ENCODE measurements around the gene NT5DC3. TPM values are rescaled to one million over a fixed set of nuclear protein-coding genes. Genes with fewer than 3 reads are reported as not detected.
"Not testable (repeated sequence)": the region's sequence is repeated elsewhere in the genome, so short reads cannot be mapped to it uniquely, and the experiment has no call there.

The NT5DC3 gene
- total RNA-seq, 1 experiment from 2014 or later = 15.4 TPM

DNA sequence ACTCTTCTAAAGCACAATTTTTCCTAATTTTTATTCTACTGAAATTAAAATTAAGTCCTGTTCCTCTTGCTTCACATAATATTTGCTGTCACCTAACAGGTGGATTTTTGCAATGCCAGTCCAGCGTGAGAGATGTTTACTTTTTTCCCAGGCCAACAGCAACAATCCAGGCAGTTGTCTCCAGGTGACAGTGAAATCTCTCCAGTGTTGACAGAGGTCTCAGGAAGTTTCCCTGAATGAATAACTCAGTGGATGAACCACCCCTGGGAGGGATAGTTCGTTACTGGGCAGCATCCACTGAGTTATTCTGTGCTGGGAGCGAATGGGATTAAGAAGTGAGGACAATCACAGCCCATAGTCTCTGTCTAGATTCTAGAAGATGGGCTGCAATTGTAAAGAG lies 7.1 kb upstream of the NT5DC3 start:
- no peak overlapping the region for H3K4me3 ChIP-seq
- no peaks in the 10 kb centered on the region for H3K27me3 ChIP-seq (replicated peaks)
- H3K27ac ChIP-seq = no peak overlapping the region
- no peaks in the 10 kb centered on the region for H3K36me3 ChIP-seq
- no peak for DNase-seq (ENCODE audit: low read depth in 1 of 2, low spot score in 2 of 2)
- H3K9me3 ChIP-seq (replicated peaks) = no peaks in the 10 kb centered on the region
- H3K4me1 ChIP-seq (replicated peaks) = peaks cover 23% of the 10 kb centered on the region

DNA sequence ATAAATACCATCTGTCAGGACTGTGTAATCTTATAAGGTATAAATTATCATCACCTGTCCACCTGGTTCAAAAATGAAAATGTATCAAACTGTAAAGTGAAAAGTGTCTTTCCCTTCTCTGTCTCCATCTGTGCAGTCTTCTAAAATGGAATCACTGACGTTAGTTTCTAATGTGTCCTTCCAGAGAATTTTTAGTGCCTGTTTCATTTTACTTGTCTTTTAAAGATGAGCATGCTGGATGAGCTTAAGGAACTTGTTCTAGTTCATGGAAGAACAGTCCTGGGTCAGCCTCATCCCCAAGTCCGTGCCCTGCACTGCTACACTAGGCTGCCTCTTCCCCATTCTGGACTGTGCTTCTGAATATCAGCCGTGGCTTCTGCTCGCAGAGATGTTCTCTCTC lies 5.4 kb upstream of the NT5DC3 start:
- Histone ChIP-seq H3K4me3 (no peak overlapping the region), H3K9me3 (replicated peaks) (no peaks in the 10 kb centered on the region), H3K27ac (no peak overlapping the region), H3K4me1 (replicated peaks) (peaks cover 21% of the 10 kb centered on the region), H3K27me3 (replicated peaks) (no peaks in the 10 kb centered on the region), H3K36me3 (no peaks in the 10 kb centered on the region)
- DNase-seq (ENCODE audit: low read depth in 1 of 2, low spot score in 2 of 2) = no peak

DNA sequence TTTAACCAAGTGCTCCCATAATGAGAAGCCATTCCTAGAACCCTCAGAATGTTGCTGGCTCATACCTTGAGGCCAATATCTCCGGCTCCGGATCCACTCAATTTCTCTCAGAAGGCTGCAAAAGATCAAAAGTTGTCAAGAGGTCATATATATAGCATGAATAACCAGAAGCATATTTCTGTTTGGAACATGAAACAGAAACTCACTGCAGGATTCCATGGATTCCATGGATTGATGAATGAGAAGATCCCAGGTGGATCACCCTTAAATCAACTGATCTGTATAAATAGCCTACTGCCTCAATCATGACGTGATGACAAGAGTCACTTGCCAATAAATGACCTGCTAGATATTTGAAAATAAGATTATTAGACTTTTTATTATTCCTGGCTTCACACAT lies 3.3 kb upstream of the NT5DC3 start:
- no peak overlapping the region for H3K4me3 ChIP-seq
- H3K27ac ChIP-seq = no peak overlapping the region
- peaks cover 3% of the 10 kb centered on the region; the same call in 1 of the 2 replicates for H3K9me3 ChIP-seq (replicated peaks)
- DNase-seq (ENCODE audit: low read depth in 1 of 2, low spot score in 2 of 2) = no peak
- peaks cover 5% of the 10 kb centered on the region for H3K36me3 ChIP-seq
- peaks cover 21% of the 10 kb centered on the region for H3K4me1 ChIP-seq (replicated peaks)
- no peaks in the 10 kb centered on the region for H3K27me3 ChIP-seq (replicated peaks)

DNA sequence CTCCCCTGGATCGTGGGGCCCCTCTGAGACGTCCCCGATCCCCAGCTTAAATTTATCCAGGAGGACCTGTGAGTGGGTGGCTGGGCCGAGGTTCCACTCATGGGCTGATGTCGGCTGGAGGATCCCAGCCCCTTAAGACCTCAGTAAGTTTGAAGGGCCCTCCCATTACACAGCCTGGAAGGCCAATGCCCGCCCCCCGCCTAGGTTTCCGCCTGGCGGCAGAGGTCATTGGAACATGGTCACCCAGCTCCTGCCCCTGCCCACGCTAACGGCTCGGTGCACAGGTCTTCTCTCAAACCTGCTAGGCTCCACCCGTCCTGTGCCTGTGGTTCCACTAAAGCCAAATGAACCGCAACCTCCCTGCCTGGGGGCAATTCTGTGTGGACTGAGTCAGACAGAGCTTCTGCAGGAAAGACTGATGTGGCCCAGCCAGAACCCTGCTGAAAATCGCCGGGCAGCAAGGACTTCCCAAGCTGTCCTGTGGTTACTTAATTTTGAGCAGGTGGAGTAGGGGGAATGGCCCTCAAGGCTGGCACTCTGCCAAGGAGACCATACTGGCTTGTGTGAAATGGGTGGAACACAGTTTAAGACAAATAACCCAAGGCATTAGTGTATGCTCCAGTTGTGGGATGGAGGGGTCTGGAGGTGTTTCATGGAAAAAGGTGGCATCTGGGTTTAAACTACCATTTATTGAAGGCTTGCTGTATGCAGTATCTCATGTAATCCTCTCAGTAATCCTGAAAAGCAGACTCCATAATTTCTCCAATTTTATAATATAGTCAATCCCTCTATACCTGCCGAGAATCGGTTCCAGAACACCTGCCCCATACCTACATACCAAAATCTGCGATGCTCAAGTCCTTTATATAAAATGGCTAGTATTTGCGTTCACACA lies 903 bp upstream of the NT5DC3 start:
- Histone ChIP-seq H3K27me3 (replicated peaks) (no peaks in the 10 kb centered on the region), H3K4me1 (replicated peaks) (peaks cover 30% of the 10 kb centered on the region), H3K9me3 (replicated peaks) (peaks cover 3% of the 10 kb centered on the region; the same call in 1 of the 2 replicates), H3K27ac (peak overlapping the region; percentile 83), H3K36me3 (peaks cover 5% of the 10 kb centered on the region), H3K4me3 (peak overlapping the region; percentile 99)
- peak; percentile 86 to 93 for DNase-seq (ENCODE audit: low read depth in 1 of 2, low spot score in 2 of 2)

DNA sequence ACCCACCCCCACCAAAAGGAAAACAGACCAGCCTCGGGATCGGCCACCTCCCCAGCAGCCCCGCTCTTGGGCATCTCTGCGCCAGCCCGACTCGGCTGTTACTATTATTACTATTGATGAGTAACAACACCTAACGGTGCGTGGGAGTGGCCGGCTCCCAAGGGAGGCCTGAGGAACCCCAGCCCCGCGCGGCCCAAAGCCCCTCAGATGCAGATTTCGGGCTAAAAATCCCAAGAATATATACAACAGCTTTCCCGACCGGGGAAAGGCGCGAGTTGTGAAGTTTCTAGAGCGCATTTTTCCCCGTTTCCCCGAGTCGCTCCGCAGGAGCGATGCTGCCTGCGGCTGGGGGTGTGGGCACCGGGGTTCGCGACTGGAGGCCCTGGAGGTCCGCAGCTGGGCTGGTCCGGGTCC lies 565 bp downstream of the NT5DC3 start:
- peak overlapping the region; percentile 99 for H3K4me3 ChIP-seq
- H3K27ac ChIP-seq = peak overlapping the region; percentile 26
- H3K9me3 ChIP-seq (replicated peaks) = peaks cover 3% of the 10 kb centered on the region; the same call in 1 of the 2 replicates
- H3K36me3 ChIP-seq = peaks cover 7% of the 10 kb centered on the region
- DNase-seq (ENCODE audit: low read depth in 1 of 2, low spot score in 2 of 2) = peak in 1 of 2 experiments; percentile 43
- H3K27me3 ChIP-seq (replicated peaks) = no peaks in the 10 kb centered on the region
- H3K4me1 ChIP-seq (replicated peaks) = peaks cover 30% of the 10 kb centered on the region

DNA sequence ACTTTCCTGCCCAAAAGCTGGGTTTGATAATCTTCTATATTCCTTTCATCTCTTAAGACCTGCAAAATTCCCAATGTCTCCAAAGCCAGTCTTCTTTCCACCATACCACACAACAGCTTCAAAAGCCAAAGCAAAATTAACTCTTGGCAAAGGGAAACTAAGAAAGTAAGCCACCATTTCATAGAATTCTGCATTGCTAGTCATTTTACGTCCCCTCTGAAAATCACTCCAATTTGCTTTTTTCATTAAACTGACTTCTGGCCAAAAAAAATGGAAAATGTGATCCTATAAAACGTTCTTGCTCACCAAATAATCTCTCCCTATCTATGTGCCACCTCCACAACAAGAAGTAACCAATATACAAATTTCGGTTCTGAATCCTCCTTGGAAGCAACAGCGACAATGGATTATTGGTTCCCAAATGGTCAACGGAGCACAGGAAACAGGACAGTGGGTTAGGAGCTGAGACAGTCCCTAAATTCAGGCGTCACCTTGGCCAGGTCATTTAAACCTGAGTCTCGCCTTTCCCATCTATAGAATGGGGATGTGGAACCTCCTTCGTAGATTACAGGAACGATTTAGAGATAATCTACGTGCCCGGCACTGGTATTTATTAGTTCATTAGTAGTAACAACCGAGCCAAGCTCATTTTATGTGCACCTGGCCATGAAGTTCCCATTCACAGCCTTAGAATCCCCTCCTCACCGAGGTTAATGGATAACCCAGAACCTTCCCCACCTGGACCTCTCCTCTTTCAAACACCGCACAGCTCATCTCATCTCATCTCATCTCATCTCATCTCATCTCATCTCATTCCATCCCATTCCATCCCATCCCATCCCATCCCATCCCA lies 1.2 kb downstream of the NT5DC3 start:
- DNase-seq (ENCODE audit: low read depth in 1 of 2, low spot score in 2 of 2) = no peak
- H3K27ac ChIP-seq = no peak overlapping the region
- peak overlapping the region; percentile 99 for H3K4me3 ChIP-seq
- peaks cover 3% of the 10 kb centered on the region; the same call in 1 of the 2 replicates for H3K9me3 ChIP-seq (replicated peaks)
- H3K4me1 ChIP-seq (replicated peaks) = peaks cover 30% of the 10 kb centered on the region
- no peaks in the 10 kb centered on the region for H3K27me3 ChIP-seq (replicated peaks)
- H3K36me3 ChIP-seq = peaks cover 9% of the 10 kb centered on the region

DNA sequence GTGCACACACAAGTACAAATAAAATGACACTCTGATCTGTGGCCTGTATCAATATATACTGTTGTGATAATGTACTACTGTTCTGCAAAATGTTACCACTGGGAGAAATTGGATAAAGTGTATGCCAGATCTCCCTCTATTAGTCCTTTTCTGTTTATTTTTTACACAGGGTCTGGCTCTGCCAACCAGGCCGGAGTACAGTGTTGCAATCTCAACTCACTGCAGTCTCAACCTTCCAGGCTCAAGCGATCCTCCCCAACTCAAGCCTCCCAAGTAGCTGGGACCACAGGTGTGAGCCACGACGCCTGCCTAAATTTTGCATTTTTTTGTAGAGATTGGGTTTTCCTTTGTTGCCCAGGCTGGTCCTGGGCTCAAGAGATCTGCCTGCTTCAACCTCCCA lies 1.9 kb downstream of the NT5DC3 start:
- Histone ChIP-seq H3K9me3 (replicated peaks) (peaks cover 3% of the 10 kb centered on the region; the same call in 1 of the 2 replicates), H3K27me3 (replicated peaks) (no peaks in the 10 kb centered on the region), H3K4me1 (replicated peaks) (peaks cover 32% of the 10 kb centered on the region), H3K27ac (no peak overlapping the region), H3K36me3 (peaks cover 9% of the 10 kb centered on the region), H3K4me3 (no peak overlapping the region)
- DNase-seq (ENCODE audit: low read depth in 1 of 2, low spot score in 2 of 2) = no peak

DNA sequence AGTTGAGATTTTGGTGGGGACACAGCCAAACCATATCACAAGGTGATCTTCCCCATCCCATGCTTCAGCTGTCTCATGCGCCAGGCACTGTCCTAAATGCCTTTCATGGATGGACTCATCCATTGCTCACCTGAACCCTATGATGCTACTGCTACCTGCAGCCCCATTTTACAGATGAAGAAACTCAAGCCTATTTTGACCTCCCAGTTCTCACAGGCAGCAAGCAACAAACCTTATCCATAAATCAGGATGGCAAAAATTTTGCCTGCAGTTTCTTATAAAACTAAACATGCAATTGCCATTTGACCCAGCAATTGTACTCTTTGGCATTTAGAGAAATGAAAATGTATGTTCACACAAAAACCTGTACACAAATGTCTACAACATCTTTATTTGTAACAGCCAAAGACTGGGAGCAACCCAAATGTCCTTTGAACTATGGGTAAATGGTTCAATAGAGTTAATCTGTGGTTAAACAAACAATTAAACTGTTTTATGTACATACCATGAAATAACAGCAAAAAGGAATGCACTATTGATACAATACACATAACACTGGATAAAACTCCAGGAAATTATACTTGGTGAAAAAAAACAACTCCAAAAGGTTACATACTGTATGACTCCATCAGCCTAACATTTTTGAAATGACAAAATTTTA lies 2.6 kb downstream of the NT5DC3 start:
- H3K9me3 ChIP-seq (replicated peaks) = peaks cover 3% of the 10 kb centered on the region; the same call in 1 of the 2 replicates
- no peak for DNase-seq (ENCODE audit: low read depth in 1 of 2, low spot score in 2 of 2)
- peaks cover 9% of the 10 kb centered on the region for H3K36me3 ChIP-seq
- peaks cover 33% of the 10 kb centered on the region for H3K4me1 ChIP-seq (replicated peaks)
- no peaks in the 10 kb centered on the region for H3K27me3 ChIP-seq (replicated peaks)
- no peak overlapping the region for H3K4me3 ChIP-seq
- H3K27ac ChIP-seq = no peak overlapping the region

DNA sequence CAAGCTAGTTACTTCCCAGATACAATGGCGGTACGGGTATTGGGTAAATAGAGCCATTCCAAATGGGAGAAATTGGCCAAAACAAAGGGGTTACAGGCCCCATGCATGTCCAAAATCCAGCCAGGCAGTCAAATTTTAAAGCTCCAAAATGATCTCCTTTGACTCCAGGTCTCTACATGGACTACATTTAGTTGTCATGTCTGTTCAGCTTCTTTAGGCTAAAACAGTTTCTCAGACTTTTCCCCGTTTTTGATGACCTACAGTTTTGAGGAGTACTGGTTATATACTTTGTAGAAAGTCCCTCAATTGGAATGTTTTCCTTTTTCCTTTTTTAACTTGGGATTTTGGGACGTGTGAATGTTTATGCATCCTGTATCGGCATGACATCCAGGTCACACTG lies 4.7 kb downstream of the NT5DC3 start:
- Histone ChIP-seq H3K9me3 (replicated peaks) (peaks cover 3% of the 10 kb centered on the region; the same call in 1 of the 2 replicates), H3K4me1 (replicated peaks) (peaks cover 23% of the 10 kb centered on the region), H3K27ac (no peak overlapping the region)

DNA sequence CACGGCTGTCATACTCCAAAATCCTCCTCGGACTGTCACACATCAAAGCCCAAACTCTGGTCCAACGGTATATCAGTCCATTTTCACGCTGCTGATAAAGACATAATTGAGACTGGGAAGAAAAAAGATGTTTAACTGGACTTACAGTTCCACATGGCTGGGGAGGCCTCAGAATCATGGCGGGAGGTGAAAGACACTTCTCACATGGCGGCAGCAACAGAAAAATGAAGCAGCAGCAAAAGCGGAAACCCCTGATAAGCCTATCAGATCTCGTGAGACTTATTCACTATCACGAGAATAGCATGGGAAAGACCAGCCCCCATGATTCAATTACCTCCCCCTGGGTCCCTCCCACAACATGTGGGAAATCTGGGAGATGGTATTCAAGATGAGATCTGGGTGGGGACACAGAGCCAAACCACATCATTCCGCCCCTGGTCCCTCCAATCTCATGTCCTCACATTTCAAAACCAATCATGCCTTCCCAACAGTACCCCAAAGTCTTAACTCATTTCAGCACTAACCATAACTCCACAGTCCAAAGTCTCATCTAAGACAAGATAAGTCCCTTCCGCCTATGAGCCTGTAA lies 5.2 kb downstream of the NT5DC3 start:
- not testable (repeated sequence) for H3K9me3 ChIP-seq (replicated peaks); DNase-seq (ENCODE audit: low read depth in 1 of 2, low spot score in 2 of 2); H3K27me3 ChIP-seq (replicated peaks); H3K27ac ChIP-seq; H3K4me3 ChIP-seq
- peaks cover 21% of the 10 kb centered on the region for H3K36me3 ChIP-seq
- H3K4me1 ChIP-seq (replicated peaks) = peaks cover 22% of the 10 kb centered on the region

More for the DNA sequence above, 4.7 kb downstream of the NT5DC3 start:
- Histone ChIP-seq H3K36me3 (peaks cover 18% of the 10 kb centered on the region), H3K27me3 (replicated peaks) (no peaks in the 10 kb centered on the region), H3K4me3 (no peak overlapping the region)
- DNase-seq (ENCODE audit: low read depth in 1 of 2, low spot score in 2 of 2) = no peak

DNA sequence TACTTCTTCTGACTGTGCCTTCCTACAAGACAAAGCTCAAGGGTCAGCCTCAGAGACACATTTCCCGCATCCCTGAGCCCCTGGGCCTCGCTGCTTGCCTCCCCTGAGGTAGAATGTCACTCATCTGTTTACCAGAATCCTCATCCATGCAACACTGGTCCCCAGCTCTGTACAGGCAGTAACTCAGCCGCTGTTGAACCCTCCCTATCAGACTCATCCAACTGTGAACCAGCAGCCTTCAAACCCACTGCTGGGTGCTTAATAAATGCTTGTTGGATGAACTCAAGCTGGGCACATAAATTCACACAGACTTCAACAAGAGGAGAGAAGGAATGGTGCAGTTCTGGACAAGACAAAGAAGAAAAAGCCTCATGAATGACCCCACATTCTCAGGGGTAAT lies 6.1 kb downstream of the NT5DC3 start:
- peaks cover 17% of the 10 kb centered on the region for H3K4me1 ChIP-seq (replicated peaks)
- H3K27me3 ChIP-seq (replicated peaks) = no peaks in the 10 kb centered on the region
- no peaks in the 10 kb centered on the region for H3K9me3 ChIP-seq (replicated peaks)
- H3K27ac ChIP-seq = no peak overlapping the region
- no peak for DNase-seq (ENCODE audit: low read depth in 1 of 2, low spot score in 2 of 2)
- no peak overlapping the region for H3K4me3 ChIP-seq
- peaks cover 20% of the 10 kb centered on the region for H3K36me3 ChIP-seq

DNA sequence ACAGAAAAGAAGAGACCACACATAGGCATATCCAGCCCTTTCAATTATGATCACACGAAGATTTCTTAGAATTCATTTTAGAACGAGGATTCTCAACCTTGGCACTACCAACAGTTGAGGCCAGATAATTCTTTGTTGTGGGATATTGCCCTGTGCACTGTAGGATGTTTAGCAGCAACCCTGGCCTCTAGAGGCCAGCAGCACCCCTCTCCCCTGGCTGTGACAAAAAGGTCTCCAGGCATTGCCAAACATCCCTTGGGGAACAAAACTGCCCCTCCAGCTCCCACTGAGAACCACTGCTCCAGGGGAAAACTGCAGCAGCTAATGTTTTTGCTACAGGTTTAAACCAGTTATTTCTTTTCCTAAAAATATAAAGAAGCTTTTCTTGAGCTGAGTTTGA lies 7.1 kb downstream of the NT5DC3 start:
- H3K27me3 ChIP-seq (replicated peaks) = no peaks in the 10 kb centered on the region
- DNase-seq (ENCODE audit: low read depth in 1 of 2, low spot score in 2 of 2) = no peak
- no peak overlapping the region for H3K27ac ChIP-seq
- H3K36me3 ChIP-seq = peaks cover 20% of the 10 kb centered on the region
- no peak overlapping the region for H3K4me3 ChIP-seq
- peaks cover 14% of the 10 kb centered on the region for H3K4me1 ChIP-seq (replicated peaks)
- no peaks in the 10 kb centered on the region for H3K9me3 ChIP-seq (replicated peaks)

DNA sequence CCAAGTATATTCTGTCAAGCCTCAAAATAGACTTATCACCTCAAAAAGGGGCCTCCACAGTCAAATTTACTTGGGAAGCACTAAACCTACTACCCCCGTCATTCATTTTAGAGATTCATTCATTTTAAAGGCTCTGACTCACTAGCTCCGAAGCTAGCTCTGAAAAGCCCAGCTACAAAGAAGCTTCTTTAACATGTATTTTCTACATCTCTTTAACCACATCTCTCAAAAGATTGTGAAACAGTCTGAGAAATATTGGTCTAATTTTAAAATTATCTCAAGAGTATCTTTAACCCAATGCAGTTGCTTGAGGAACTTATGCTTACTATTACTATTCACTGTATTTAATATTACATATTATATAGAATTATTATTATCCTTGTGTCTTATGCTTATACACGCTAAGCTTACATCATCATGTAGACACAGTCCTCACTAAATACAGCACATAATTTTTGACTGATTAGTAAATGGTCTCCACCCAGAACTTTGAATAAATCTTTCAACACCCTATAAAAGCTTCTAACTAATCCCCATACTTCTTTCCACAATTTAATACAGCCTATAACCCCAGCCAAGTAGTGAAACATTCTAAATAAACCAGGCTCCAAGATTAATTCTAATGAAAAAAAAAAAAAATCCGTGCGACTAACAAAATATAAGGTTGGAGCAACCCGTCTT lies 7.8 kb downstream of the NT5DC3 start:
- DNase-seq (ENCODE audit: low read depth in 1 of 2, low spot score in 2 of 2) = no peak
- Histone ChIP-seq H3K9me3 (replicated peaks) (no peaks in the 10 kb centered on the region), H3K4me3 (no peak overlapping the region), H3K4me1 (replicated peaks) (peaks cover 13% of the 10 kb centered on the region), H3K36me3 (peaks cover 20% of the 10 kb centered on the region), H3K27ac (no peak overlapping the region), H3K27me3 (replicated peaks) (no peaks in the 10 kb centered on the region)
